Measurements from ENCODE around the gene FRS2. TPM values are rescaled to one million over a fixed set of nuclear protein-coding genes. Genes with fewer than 3 reads are reported as not detected.

FRS2 gene
- polyA plus RNA-seq, 1 donor from 2014 or later, result 20.2 TPM

DNA sequence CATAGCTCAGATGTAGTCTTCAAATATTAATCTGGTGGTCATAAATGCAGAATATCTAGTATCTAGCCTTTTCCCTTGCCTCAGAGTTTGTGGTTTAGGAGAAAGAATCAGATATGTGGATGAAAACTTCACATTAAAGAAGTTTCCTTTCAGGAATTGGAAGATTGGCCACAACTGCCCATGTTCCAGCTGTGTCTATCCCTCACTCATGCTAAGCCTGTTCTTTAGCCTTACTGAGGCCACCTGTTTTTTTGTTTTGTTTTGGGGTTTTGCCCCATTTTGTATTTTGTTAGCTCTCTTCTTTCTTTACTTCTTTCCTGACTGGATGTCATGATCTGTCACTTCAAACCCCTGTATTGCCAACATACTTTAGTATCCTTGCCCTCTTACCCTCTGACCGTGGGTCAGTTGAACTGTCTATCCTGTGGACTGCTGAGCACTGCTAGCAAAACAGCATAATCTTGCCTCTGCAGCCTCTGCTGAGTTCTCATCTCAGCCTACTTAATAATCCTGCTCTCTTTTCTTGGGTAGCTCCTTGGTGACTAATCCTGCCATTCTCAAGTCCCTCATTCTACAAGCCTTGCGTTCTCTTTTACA, 93.1 kb downstream of the FRS2 start:
- no peaks in the 10 kb centered on the region for H3K9me3 ChIP-seq (ENCODE audit: low read length)
- no peak overlapping the region for H2AFZ ChIP-seq (ENCODE audit: low read depth, low read length)
- H3K4me2 ChIP-seq (ENCODE audit: low read length), result no peak overlapping the region
- no peak overlapping the region for H3K9ac ChIP-seq (ENCODE audit: low read length)
- no peaks in the 10 kb centered on the region for H4K20me1 ChIP-seq (ENCODE audit: insufficient read depth)
- H3K27ac ChIP-seq (ENCODE audit: low read length), result no peak overlapping the region
- H3K9me2 ChIP-seq (ENCODE audit: insufficient read depth, low read length), result no peaks in the 10 kb centered on the region
- no peaks in the 10 kb centered on the region for H3K27me3 ChIP-seq (ENCODE audit: insufficient read depth, low read depth, low read length)
- H3F3A ChIP-seq (ENCODE audit: insufficient read depth, low read length, poor library complexity, severe bottlenecking), result no peaks in the 10 kb centered on the region
- no peak overlapping the region for H3K4me3 ChIP-seq (ENCODE audit: low read length)
- peaks cover 6% of the 10 kb centered on the region for H3K36me3 ChIP-seq (ENCODE audit: insufficient read depth, low read length)
- no peak for TF ChIP-seq RAD21 (conservative IDR thresholded peaks at IDR 0.05)
- no peak for TF ChIP-seq POLR2AphosphoS5 (IDR thresholded peaks at IDR 0.05)
- TF ChIP-seq, protein P1, sequence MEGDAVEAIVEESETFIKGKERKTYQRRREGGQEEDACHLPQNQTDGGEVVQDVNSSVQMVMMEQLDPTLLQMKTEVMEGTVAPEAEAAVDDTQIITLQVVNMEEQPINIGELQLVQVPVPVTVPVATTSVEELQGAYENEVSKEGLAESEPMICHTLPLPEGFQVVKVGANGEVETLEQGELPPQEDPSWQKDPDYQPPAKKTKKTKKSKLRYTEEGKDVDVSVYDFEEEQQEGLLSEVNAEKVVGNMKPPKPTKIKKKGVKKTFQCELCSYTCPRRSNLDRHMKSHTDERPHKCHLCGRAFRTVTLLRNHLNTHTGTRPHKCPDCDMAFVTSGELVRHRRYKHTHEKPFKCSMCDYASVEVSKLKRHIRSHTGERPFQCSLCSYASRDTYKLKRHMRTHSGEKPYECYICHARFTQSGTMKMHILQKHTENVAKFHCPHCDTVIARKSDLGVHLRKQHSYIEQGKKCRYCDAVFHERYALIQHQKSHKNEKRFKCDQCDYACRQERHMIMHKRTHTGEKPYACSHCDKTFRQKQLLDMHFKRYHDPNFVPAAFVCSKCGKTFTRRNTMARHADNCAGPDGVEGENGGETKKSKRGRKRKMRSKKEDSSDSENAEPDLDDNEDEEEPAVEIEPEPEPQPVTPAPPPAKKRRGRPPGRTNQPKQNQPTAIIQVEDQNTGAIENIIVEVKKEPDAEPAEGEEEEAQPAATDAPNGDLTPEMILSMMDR (IDR thresholded peaks at IDR 0.05; ENCODE audit: poor library complexity, severe bottlenecking), result no peak
- TF ChIP-seq, protein P2, sequence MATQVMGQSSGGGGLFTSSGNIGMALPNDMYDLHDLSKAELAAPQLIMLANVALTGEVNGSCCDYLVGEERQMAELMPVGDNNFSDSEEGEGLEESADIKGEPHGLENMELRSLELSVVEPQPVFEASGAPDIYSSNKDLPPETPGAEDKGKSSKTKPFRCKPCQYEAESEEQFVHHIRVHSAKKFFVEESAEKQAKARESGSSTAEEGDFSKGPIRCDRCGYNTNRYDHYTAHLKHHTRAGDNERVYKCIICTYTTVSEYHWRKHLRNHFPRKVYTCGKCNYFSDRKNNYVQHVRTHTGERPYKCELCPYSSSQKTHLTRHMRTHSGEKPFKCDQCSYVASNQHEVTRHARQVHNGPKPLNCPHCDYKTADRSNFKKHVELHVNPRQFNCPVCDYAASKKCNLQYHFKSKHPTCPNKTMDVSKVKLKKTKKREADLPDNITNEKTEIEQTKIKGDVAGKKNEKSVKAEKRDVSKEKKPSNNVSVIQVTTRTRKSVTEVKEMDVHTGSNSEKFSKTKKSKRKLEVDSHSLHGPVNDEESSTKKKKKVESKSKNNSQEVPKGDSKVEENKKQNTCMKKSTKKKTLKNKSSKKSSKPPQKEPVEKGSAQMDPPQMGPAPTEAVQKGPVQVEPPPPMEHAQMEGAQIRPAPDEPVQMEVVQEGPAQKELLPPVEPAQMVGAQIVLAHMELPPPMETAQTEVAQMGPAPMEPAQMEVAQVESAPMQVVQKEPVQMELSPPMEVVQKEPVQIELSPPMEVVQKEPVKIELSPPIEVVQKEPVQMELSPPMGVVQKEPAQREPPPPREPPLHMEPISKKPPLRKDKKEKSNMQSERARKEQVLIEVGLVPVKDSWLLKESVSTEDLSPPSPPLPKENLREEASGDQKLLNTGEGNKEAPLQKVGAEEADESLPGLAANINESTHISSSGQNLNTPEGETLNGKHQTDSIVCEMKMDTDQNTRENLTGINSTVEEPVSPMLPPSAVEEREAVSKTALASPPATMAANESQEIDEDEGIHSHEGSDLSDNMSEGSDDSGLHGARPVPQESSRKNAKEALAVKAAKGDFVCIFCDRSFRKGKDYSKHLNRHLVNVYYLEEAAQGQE (IDR thresholded peaks at IDR 0.05; ENCODE audit: borderline replicate concordance), result no peak
- TF ChIP-seq EP300 (conservative IDR thresholded peaks at IDR 0.05; ENCODE audit: poor library complexity, severe bottlenecking), result no peak
- no peak for TF ChIP-seq SMC3 (conservative IDR thresholded peaks at IDR 0.05; ENCODE audit: poor library complexity)
- TF ChIP-seq EZH2 (IDR thresholded peaks at IDR 0.05; ENCODE audit: borderline replicate concordance, insufficient read depth, low read length, poor library complexity, severe bottlenecking), result no peak
- no peak for TF ChIP-seq MXI1 (conservative IDR thresholded peaks at IDR 0.05; ENCODE audit: poor library complexity, severe bottlenecking)
- TF ChIP-seq TAF1 (IDR thresholded peaks at IDR 0.05; ENCODE audit: low read depth), result no peak
- H3K79me2 ChIP-seq (replicated peaks; ENCODE audit: insufficient read depth, low read length), result peaks cover 8% of the 10 kb centered on the region

DNA sequence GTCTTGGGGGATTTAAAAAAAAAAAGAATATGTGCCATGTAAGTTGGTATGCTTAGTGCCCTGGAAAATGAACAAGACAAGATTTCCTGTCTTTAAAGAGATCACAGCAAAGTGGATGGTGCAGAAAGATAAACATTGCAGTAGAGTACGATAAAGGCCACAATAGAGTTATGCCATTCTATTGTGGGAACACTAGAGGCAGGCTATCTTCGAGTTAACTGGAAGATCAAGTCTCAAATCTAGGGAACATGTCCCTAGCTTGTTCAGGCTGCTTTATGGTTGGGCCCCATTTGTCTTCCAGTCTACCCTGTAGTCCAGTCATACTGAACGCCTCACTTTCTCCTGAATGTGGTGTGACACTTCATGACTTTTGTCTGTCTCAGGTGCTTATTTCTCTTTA, 96.4 kb downstream of the FRS2 start:
- TF ChIP-seq, protein P1 (IDR thresholded peaks at IDR 0.05; ENCODE audit: poor library complexity, severe bottlenecking), result no peak
- no peak for TF ChIP-seq MXI1 (conservative IDR thresholded peaks at IDR 0.05; ENCODE audit: poor library complexity, severe bottlenecking)
- Histone ChIP-seq H3K27me3 (ENCODE audit: insufficient read depth, low read depth, low read length) (no peaks in the 10 kb centered on the region), H3K9ac (ENCODE audit: low read length) (no peak overlapping the region), H2AFZ (ENCODE audit: low read depth, low read length) (no peak overlapping the region), H3K9me2 (ENCODE audit: insufficient read depth, low read length) (no peaks in the 10 kb centered on the region), H4K20me1 (ENCODE audit: insufficient read depth) (no peaks in the 10 kb centered on the region), H3K36me3 (ENCODE audit: insufficient read depth, low read length) (peaks cover 6% of the 10 kb centered on the region), H3K4me2 (ENCODE audit: low read length) (no peak overlapping the region), H3K79me2 (replicated peaks; ENCODE audit: insufficient read depth, low read length) (no peaks in the 10 kb centered on the region), H3K9me3 (ENCODE audit: low read length) (no peaks in the 10 kb centered on the region), H3F3A (ENCODE audit: insufficient read depth, low read length, poor library complexity, severe bottlenecking) (no peaks in the 10 kb centered on the region), H3K4me3 (ENCODE audit: low read length) (no peak overlapping the region), H3K27ac (ENCODE audit: low read length) (no peak overlapping the region)

Measured in neural cell (in vitro differentiated cells).